NT2/D1 (cell line): Measurements from ENCODE around the gene RPS18.

Experiments used
- DNase-seq: peaks from one replicate; pipeline ENCODE4 v3.0.0-alpha.2; 2011; ENCODE audit warnings: low read depth, low spot score
- H3K27me3 ChIP-seq: 2 replicates; pipeline ENCODE4 v1.6.0; 2011; ENCODE audit warnings: mild to moderate bottlenecking; ENCODE audit not compliant: insufficient read length, insufficient read depth
- H3K36me3 ChIP-seq: 2 replicates; pipeline ENCODE4 v1.6.1; 2011; ENCODE audit warnings: mild to moderate bottlenecking, low read length, mixed read lengths; ENCODE audit not compliant: insufficient read depth, insufficient read length
- H3K4me1 ChIP-seq: 2 replicates; pipeline ENCODE4 v1.5.1; 2011; ENCODE audit not compliant: insufficient read depth, insufficient read length
- H3K4me3 ChIP-seq: 2 replicates; pipeline ENCODE4 v1.5.1; 2011; ENCODE audit warnings: low read depth; ENCODE audit not compliant: insufficient read length
- H3K9ac ChIP-seq: 2 replicates; pipeline ENCODE4 v1.6.0; 2011; ENCODE audit warnings: low read depth; ENCODE audit not compliant: insufficient read length
- H3K9me3 ChIP-seq: 2 replicates; pipeline ENCODE4 v1.5.1; 2011; ENCODE audit warnings: mild to moderate bottlenecking, low read length; ENCODE audit not compliant: insufficient read depth
- SUZ12 ChIP-seq: IDR thresholded peaks from 2 replicates; pipeline ENCODE4 v1.6.1; 2011; ENCODE audit not compliant: insufficient read length, insufficient read depth; ENCODE audit errors: extremely low read depth
- YY1 ChIP-seq: IDR thresholded peaks from 2 replicates; pipeline ENCODE4 v1.6.1; 2011; ENCODE audit not compliant: insufficient read length, insufficient read depth
- ZNF274 ChIP-seq: IDR thresholded peaks from 2 replicates; pipeline ENCODE4 v1.6.1; 2011; ENCODE audit warnings: mild to moderate bottlenecking, low read depth, low read length

The RPS18 gene

GRCh38 chr6:33301877-33302276, 30.0 kb downstream of the RPS18 start:
- Histone ChIP-seq H3K4me3 (no peak overlapping the region), H3K9me3 (no peaks in the 10 kb centered on the region), H3K27me3 (no peaks in the 10 kb centered on the region), H3K36me3 (peaks cover 30% of the 10 kb centered on the region), H3K4me1 (peaks cover 4% of the 10 kb centered on the region), H3K9ac (no peak overlapping the region)
- no peak for DNase-seq
- TF ChIP-seq ZNF274 (no peak), SUZ12 (no peak)

GRCh38 chr6:33304216-33304615, 32.3 kb downstream of the RPS18 start:
- TF ChIP-seq SUZ12 (no peak), YY1 (no peak), ZNF274 (no peak)
- H3K4me3 ChIP-seq: no peak overlapping the region
- peaks cover 32% of the 10 kb centered on the region for H3K36me3 ChIP-seq
- H3K9me3 ChIP-seq: no peaks in the 10 kb centered on the region
- H3K9ac ChIP-seq: no peak overlapping the region
- no peak for DNase-seq
- no peaks in the 10 kb centered on the region for H3K4me1 ChIP-seq
- H3K27me3 ChIP-seq: no peaks in the 10 kb centered on the region

- H3K4me3 ChIP-seq: no peak overlapping the region
- TF ChIP-seq YY1 (no peak), ZNF274 (no peak), SUZ12 (no peak)
- no peak overlapping the region for H3K9ac ChIP-seq
- H3K36me3 ChIP-seq: peaks cover 32% of the 10 kb centered on the region
- DNase-seq: no peak
- H3K4me1 ChIP-seq: no peaks in the 10 kb centered on the region
- H3K9me3 ChIP-seq: no peaks in the 10 kb centered on the region
- H3K27me3 ChIP-seq: no peaks in the 10 kb centered on the region
Measured at GRCh38 chr6:33305052-33305451, 33.2 kb downstream of the RPS18 start.

- no peaks in the 10 kb centered on the region for H3K4me1 ChIP-seq
- no peaks in the 10 kb centered on the region for H3K27me3 ChIP-seq
- no peak overlapping the region for H3K4me3 ChIP-seq
- no peak overlapping the region for H3K9ac ChIP-seq
- TF ChIP-seq SUZ12 (no peak), ZNF274 (no peak), YY1 (no peak)
- no peaks in the 10 kb centered on the region for H3K9me3 ChIP-seq
- no peak for DNase-seq
- H3K36me3 ChIP-seq: peaks cover 32% of the 10 kb centered on the region
Measured at GRCh38 chr6:33306356-33306755, 34.5 kb downstream of the RPS18 start.

- Histone ChIP-seq H3K36me3 (peaks cover 19% of the 10 kb centered on the region), H3K4me1 (peaks cover 7% of the 10 kb centered on the region), H3K27me3 (no peaks in the 10 kb centered on the region), H3K4me3 (peak overlapping the region; percentile 68), H3K9ac (peak overlapping the region; percentile 74), H3K9me3 (no peaks in the 10 kb centered on the region)
- TF ChIP-seq ZNF274 (no peak), SUZ12 (no peak), YY1 (no peak)
- peak; percentile 63 for DNase-seq
Measured at GRCh38 chr6:33312361-33313104, 40.7 kb downstream of the RPS18 start.

GRCh38 chr6:33313105-33313708, 41.3 kb downstream of the RPS18 start:
- TF ChIP-seq ZNF274: no peak
- no peak for TF ChIP-seq YY1
- no peak for TF ChIP-seq SUZ12
- peak overlapping the region; percentile 68 for H3K4me3 ChIP-seq
- peak overlapping the region; percentile 89 for H3K9ac ChIP-seq
- H3K36me3 ChIP-seq: peaks cover 19% of the 10 kb centered on the region
- no peaks in the 10 kb centered on the region for H3K9me3 ChIP-seq
- H3K27me3 ChIP-seq: no peaks in the 10 kb centered on the region
- peaks cover 7% of the 10 kb centered on the region for H3K4me1 ChIP-seq
- DNase-seq: no peak

GRCh38 chr6:33313709-33314514, 42.0 kb downstream of the RPS18 start, which contains the start of gene TAPBP:
TAPBP (minus strand) TSS chr6:33314078; CDS start chr6:33314041, 37 bp downstream.
- Histone ChIP-seq H3K9me3 (no peaks in the 10 kb centered on the region), H3K36me3 (peaks cover 21% of the 10 kb centered on the region), H3K4me1 (peaks cover 7% of the 10 kb centered on the region), H3K4me3 (peak within 1 kb of the TSS; percentile 68), H3K9ac (peak within 1 kb of the TSS; percentile 89), H3K27me3 (no peaks in the 10 kb centered on the region)
- no peak for TF ChIP-seq YY1
- DNase-seq: no peak
